Measurements from ENCODE around the gene HNRNPK. TPM values are rescaled to one million over a fixed set of nuclear protein-coding genes. Genes with fewer than 3 reads are reported as not detected.

HNRNPK gene
- total RNA-seq, 1 experiment from 2014 or later = 583 TPM

GRCh38 chr9:84024041-84024575 lies 44.1 kb upstream of the HNRNPK start:
- Histone ChIP-seq H3K9ac (ENCODE audit: low read length) (no peak overlapping the region), H3K4me2 (ENCODE audit: low read length) (no peak overlapping the region), H3K9me2 (replicated peaks; ENCODE audit: low read length) (no peaks in the 10 kb centered on the region), H3K9me3 (ENCODE audit: low read length) (no peaks in the 10 kb centered on the region), H3K36me3 (ENCODE audit: low read depth, low read length) (no peaks in the 10 kb centered on the region), H3K79me2 (ENCODE audit: low read length) (no peaks in the 10 kb centered on the region), H3K27ac (ENCODE audit: low read length) (no peak overlapping the region), H3F3A (ENCODE audit: low read length, unreplicated experiment) (no peaks in the 10 kb centered on the region), H3K27me3 (ENCODE audit: low read length) (no peaks in the 10 kb centered on the region), H3K4me3 (ENCODE audit: low read length) (no peak overlapping the region), H3K4me1 (ENCODE audit: insufficient read depth, low read length) (no peaks in the 10 kb centered on the region), H2AFZ (ENCODE audit: low read length) (no peak overlapping the region), H4K20me1 (ENCODE audit: low read length) (no peaks in the 10 kb centered on the region)
- no TSS peak for BruUV-seq (replicated peaks)
- intact Hi-C loops (cut with micrococcal nuclease) = no loop called here
- no peak for DNase-seq
- TF ChIP-seq EZH2 (IDR thresholded peaks at IDR 0.05; ENCODE audit: low read length, unreplicated experiment) (no peak), EZH2phosphoT487 (IDR thresholded peaks at IDR 0.05; ENCODE audit: borderline replicate concordance, low read length) (no peak)
- TF ChIP-seq, protein P1, sequence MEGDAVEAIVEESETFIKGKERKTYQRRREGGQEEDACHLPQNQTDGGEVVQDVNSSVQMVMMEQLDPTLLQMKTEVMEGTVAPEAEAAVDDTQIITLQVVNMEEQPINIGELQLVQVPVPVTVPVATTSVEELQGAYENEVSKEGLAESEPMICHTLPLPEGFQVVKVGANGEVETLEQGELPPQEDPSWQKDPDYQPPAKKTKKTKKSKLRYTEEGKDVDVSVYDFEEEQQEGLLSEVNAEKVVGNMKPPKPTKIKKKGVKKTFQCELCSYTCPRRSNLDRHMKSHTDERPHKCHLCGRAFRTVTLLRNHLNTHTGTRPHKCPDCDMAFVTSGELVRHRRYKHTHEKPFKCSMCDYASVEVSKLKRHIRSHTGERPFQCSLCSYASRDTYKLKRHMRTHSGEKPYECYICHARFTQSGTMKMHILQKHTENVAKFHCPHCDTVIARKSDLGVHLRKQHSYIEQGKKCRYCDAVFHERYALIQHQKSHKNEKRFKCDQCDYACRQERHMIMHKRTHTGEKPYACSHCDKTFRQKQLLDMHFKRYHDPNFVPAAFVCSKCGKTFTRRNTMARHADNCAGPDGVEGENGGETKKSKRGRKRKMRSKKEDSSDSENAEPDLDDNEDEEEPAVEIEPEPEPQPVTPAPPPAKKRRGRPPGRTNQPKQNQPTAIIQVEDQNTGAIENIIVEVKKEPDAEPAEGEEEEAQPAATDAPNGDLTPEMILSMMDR (conservative IDR thresholded peaks at IDR 0.05; ENCODE audit: low read depth, low read length) = no peak
- POLR2A ChIA-PET (ENCODE audit: unreplicated experiment) = no interaction called here
- CTCF ChIA-PET = no interaction called here
- no peak for ATAC-seq

DNA sequence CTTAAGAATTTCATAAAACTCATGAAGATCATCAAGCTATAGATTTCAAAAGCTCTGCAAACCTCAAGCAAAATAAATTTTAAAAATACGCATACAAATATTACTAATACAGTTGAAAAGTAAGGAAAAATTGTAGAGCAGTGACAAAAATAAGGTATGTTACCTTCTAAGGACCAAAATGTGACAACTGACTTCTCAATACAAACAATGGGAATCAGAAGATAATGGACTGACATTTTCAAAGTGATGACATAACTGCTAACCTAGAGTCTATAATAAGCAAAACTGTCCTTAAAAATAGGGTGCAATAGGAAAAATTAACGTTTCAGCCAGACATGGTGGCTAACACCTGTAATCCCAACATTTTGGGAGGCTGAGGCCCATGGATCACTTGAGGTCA lies 27.6 kb upstream of the HNRNPK start:
- Histone ChIP-seq H3K4me2 (ENCODE audit: low read length) (no peak overlapping the region), H3K9me2 (replicated peaks; ENCODE audit: low read length) (no peaks in the 10 kb centered on the region), H3K4me1 (ENCODE audit: insufficient read depth, low read length) (no peaks in the 10 kb centered on the region), H4K20me1 (ENCODE audit: low read length) (no peaks in the 10 kb centered on the region), H3F3A (ENCODE audit: low read length, unreplicated experiment) (no peaks in the 10 kb centered on the region), H3K9me3 (ENCODE audit: low read length) (no peaks in the 10 kb centered on the region), H3K9ac (ENCODE audit: low read length) (no peak overlapping the region), H3K27ac (ENCODE audit: low read length) (no peak overlapping the region), H3K27me3 (ENCODE audit: low read length) (no peaks in the 10 kb centered on the region), H3K79me2 (ENCODE audit: low read length) (no peaks in the 10 kb centered on the region), H2AFZ (ENCODE audit: low read length) (no peak overlapping the region), H3K36me3 (ENCODE audit: low read depth, low read length) (no peaks in the 10 kb centered on the region), H3K4me3 (ENCODE audit: low read length) (no peak overlapping the region)
- POLR2A ChIA-PET (ENCODE audit: unreplicated experiment) = no interaction called here
- no peak for DNase-seq
- TF ChIP-seq, protein P1 (conservative IDR thresholded peaks at IDR 0.05; ENCODE audit: low read depth, low read length) = no peak
- no peak for TF ChIP-seq EZH2 (IDR thresholded peaks at IDR 0.05; ENCODE audit: low read length, unreplicated experiment)
- no peak for TF ChIP-seq EZH2phosphoT487 (IDR thresholded peaks at IDR 0.05; ENCODE audit: borderline replicate concordance, low read length)
- intact Hi-C loops (cut with micrococcal nuclease) = no loop called here
- CTCF ChIA-PET = interaction anchor here (0.6 kb wide), 1 partner anchor 1690 kb away, joined by 3 read pairs; no protein-coding TSS in a partner anchor
- no TSS peak for BruUV-seq (replicated peaks)
- ATAC-seq = no peak

DNA sequence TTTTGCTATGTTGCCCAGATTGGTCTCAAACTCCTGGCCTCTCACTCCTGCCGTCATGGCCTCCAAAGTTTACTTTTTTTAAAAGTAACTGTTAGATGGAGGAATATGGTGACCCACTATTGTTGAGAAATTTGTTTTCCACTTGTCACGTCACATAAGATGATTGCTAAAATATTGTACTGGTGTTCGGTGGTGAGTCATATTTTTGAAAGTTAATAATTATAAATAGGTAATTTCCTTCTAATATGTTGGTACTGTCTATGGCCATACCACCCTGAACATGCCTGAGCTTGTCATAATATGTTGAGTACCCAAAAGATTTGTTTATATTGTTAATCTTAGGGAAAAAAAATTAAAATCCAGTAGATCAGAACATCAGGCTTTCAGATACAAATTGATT lies 23.2 kb upstream of the HNRNPK start:
- Histone ChIP-seq H3K27me3 (ENCODE audit: low read length) (no peaks in the 10 kb centered on the region), H3K36me3 (ENCODE audit: low read depth, low read length) (peaks cover 8% of the 10 kb centered on the region; the same call in 1 of the 2 replicates), H3K9me2 (replicated peaks; ENCODE audit: low read length) (no peaks in the 10 kb centered on the region), H3K9me3 (ENCODE audit: low read length) (no peaks in the 10 kb centered on the region), H3K4me1 (ENCODE audit: insufficient read depth, low read length) (no peaks in the 10 kb centered on the region), H4K20me1 (ENCODE audit: low read length) (no peaks in the 10 kb centered on the region), H3F3A (ENCODE audit: low read length, unreplicated experiment) (no peaks in the 10 kb centered on the region), H3K27ac (ENCODE audit: low read length) (no peak overlapping the region), H3K79me2 (ENCODE audit: low read length) (no peaks in the 10 kb centered on the region), H3K4me3 (ENCODE audit: low read length) (no peak overlapping the region), H3K4me2 (ENCODE audit: low read length) (no peak overlapping the region), H2AFZ (ENCODE audit: low read length) (no peak overlapping the region), H3K9ac (ENCODE audit: low read length) (no peak overlapping the region)
- ChIA-PET POLR2A (ENCODE audit: unreplicated experiment) (no interaction called here), CTCF (no interaction called here)
- no peak for DNase-seq
- TF ChIP-seq EZH2 (IDR thresholded peaks at IDR 0.05; ENCODE audit: low read length, unreplicated experiment) = no peak
- TF ChIP-seq, protein P1 (conservative IDR thresholded peaks at IDR 0.05; ENCODE audit: low read depth, low read length) = no peak
- intact Hi-C loops (cut with micrococcal nuclease) = no loop called here
- ATAC-seq = no peak
- no TSS peak for BruUV-seq (replicated peaks)

All from PC-3 (cell line).